Mononuclear cell (primary cell): ENCODE results near the gene RAD51B. TPM values are rescaled to one million over a fixed set of nuclear protein-coding genes. Genes with fewer than 3 reads are reported as not detected.

Source experiments
- H3K27me3 ChIP-seq: 2 replicates; pipeline ENCODE4 v1.6.0; 2011; ENCODE audit warnings: low read length, control low read depth; ENCODE audit not compliant: insufficient read depth
- H3K4me1 ChIP-seq: 2 replicates; pipeline ENCODE4 v1.5.1; 2011; ENCODE audit warnings: mild to moderate bottlenecking, low read length, control low read depth; ENCODE audit not compliant: insufficient read depth
- H3K4me3 ChIP-seq: 2 replicates; pipeline ENCODE4 v1.5.1; 2011; ENCODE audit warnings: mild to moderate bottlenecking, low read length, moderate library complexity
- H3K9me3 ChIP-seq: 2 replicates; pipeline ENCODE4 v1.5.1; 2011; ENCODE audit warnings: low read depth, mild to moderate bottlenecking, control low read depth, low read length
- total RNA-seq: library from RNA; depleted of rRNA; stranded (reverse); fragments of >200 nt; gene quantifications from one replicate; pipeline ENCODE4 v1.2.3, GENCODE V29; 2012

The RAD51B gene
- total RNA-seq, 1 donor, result 21.4 TPM

DNA sequence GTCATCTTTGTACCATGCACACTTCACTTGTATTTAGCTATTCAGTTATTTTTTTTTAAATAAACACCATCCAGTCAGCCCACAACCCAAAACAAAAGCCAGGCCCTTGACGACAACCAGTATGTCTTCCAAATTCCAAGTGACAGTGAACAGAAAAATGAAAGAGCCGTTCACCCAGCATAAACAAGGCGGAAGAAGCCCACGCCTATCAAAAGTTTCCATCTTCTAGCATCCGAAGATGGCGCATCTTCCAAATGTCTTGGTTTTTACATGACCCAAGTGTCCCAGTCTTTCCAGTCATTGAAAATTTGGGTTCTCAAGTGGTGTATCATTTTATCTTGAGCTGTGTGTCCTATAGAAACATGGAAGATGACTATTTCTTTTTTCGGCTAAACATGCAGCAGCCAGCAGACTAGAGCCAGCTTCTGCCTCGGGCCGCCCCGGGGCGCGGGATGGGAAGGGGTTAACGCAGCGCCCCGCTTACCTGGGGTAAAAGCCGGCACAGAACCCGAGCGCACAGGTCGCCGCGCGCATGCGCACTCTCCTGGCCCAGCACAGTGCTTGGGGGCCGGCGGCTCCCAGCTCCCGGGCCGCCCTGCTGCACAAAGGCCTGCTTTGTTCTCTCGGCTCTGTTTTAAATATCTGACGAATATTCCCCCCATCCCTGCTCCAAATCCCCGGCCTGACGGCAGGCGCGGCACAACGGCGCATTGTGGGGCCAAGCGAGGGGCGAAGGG lies 808.5 kb downstream of the RAD51B start:
- no peaks in the 10 kb centered on the region for H3K27me3 ChIP-seq
- H3K4me1 ChIP-seq, result peaks cover 32% of the 10 kb centered on the region
- no peaks in the 10 kb centered on the region for H3K9me3 ChIP-seq
- peak overlapping the region; percentile 25 for H3K4me3 ChIP-seq

DNA sequence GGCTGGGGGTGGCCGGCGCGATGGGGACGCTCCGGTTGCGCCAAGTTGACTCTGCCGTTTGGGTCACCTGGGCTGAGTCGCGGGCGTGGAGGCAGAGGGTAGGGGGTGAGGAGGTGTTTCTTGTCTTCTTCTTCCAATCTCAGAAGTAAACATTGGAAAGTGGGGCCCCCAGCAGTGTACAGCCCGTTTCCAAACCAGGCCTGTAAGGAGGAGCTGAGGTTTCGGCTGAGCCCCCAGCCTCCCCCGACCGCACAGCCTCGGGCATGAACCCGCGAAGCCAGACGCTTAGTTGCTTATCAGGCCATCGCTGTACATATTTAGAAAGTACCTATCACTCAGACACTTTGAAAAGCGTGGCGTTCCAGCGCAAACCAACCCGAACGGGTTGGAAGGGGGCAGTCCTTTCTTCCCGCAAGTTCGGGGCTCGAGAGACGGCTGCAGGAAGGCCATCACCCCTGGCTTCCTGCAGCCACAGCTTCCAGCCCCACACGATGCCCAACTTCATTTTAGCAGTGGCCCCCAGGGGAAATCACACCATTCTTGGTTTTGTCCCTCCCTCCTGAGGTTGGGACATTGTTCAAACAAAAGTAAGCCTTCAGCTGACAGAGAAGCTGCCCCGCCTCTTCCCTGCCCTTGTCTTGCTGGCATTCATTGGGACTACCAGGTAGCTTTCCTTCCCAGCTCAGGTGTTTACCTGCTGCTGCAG lies 809.2 kb downstream of the RAD51B start:
- H3K4me3 ChIP-seq, result peak overlapping the region; percentile 25
- H3K4me1 ChIP-seq, result peaks cover 39% of the 10 kb centered on the region
- no peaks in the 10 kb centered on the region for H3K27me3 ChIP-seq

DNA sequence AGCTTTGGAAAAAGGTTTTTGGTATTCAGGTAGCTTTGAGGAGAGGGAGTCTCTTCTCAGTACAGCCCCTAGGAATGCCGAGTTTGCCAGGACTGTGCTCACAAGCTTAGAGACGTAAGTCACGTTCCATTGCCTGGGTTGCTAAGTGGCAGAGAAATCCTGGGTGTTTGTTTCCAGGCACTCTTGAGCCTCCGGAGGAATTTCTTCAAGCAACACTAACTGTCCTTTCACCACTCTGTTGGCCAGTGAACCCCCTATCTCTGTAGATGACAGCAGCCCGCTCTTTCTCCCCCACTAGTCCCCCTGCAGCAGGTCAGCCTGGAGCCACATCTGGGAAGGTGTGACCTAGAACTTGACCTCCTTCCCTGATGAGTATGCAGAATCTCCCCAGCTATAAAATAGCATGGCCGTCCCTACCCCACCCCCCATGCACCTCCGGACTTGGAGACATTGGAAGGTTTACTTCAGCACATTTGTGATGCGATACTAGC lies 810.5 kb downstream of the RAD51B start:
- H3K9me3 ChIP-seq, result no peaks in the 10 kb centered on the region
- peaks cover 29% of the 10 kb centered on the region for H3K4me1 ChIP-seq
- no peaks in the 10 kb centered on the region for H3K27me3 ChIP-seq
- H3K4me3 ChIP-seq, result no peak overlapping the region

More for the DNA sequence above, 809.2 kb downstream of the RAD51B start:
- H3K9me3 ChIP-seq, result no peaks in the 10 kb centered on the region

DNA sequence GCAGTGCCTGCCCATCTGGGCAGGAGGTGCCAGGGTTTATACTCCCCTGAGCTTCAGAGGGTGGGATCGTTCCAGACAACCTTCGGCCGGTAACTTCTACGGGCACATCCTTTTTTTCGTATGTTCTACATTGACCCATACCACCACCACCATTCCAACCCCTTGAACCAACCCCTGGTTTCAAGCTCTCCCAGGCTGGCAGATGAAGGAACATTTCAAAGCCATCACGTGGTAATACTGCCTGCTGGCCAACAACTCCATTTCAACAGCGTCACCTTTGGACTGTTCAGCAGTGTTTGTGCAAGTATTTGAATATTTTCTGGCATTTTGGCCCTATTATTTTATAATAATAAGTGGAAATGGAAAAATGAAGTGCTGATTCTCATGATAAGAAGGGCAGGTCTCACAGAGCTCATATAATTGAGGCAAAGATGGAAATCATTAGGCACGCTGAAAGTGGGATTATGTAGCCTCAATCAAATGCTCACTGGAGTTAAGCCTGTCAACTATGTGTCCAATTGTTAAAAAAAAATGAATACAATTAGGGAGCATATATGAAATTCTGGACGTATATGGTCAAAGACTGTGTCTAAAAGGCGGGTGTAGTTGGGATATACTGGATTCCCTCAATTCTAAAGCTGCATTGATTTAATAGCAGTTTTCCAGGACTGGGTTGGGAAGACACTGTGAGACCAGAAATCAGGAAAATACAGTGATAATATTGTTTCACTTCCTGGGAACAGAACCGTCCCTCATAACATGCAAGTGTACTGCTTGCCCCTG lies 811.2 kb downstream of the RAD51B start:
- Histone ChIP-seq H3K27me3 (no peaks in the 10 kb centered on the region), H3K4me3 (no peak overlapping the region), H3K4me1 (peaks cover 29% of the 10 kb centered on the region), H3K9me3 (no peaks in the 10 kb centered on the region)

DNA sequence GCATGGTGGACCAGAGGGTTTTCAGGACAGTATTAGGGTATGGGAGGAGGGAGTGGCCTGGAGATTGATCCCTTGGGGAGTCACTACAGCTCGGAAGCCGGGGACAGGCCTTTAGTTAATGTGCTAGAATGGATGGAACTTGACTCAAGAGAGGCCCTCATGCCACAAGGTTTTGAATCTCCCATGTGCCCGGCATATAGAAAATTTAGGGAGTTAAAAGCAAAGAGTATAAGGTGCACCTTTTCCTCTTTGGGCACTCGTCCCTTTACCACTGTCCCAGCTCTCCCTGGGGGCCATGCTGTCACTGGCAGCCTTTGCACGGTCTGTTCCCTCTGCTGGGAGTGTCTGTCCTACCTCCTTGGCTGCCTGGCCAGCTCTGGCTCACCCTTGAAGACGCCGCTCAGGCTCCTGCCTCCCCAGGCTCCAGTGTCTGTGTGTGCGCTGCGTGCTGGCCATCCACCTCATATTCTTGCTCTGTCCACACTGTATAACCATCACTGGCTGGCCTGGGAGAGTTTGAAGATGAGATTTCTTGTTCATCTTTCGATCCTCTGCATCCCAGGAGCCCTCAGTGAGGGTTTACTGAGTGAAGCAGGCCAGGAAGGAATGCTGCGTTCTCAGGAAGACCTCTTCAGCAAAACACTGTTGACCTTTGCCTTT lies 811.9 kb downstream of the RAD51B start:
- no peak overlapping the region for H3K4me3 ChIP-seq
- no peaks in the 10 kb centered on the region for H3K9me3 ChIP-seq
- H3K4me1 ChIP-seq, result peaks cover 29% of the 10 kb centered on the region
- H3K27me3 ChIP-seq, result no peaks in the 10 kb centered on the region

DNA sequence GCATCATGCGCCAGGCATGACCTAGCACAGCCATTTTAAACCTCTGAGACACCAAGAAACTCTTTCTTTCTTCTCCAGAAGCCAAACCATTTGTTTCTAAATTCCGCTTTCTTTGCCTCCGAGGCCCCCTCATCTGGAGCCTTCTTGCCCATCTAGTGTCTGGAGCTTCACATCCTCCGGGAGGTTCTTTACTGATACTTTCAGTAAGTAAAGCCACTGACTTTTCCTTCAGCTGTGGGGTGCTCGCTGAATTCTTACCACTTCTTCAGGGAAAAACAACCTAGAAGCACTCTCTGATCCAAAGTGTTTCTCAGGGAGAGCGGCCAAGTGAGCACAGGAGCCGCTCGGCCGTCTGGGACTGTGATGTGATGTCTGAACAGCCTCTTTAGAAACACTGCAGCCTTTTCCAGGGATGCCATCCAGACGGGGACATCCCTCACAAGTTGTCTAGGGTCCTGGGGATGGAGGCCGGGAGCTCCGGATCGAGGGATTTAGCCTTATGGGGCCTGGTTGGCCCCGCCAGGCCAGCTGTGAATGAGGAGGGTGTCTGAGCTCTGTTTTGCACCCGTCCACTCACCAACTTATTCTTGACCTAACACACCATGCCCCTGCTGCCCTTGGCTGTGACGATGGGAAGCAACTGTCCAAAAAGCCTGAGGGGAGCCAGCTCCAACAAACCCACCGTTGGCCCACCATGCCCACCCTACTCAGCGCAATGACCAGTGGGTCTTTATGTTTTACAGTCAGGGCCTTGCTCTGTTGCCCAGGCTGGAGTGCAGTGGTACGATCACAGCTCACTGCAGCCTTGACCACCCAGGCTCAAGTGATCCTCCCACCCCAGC lies 812.7 kb downstream of the RAD51B start:
- Histone ChIP-seq H3K9me3 (no peaks in the 10 kb centered on the region), H3K27me3 (no peaks in the 10 kb centered on the region), H3K4me3 (no peak overlapping the region), H3K4me1 (peaks cover 33% of the 10 kb centered on the region)

DNA sequence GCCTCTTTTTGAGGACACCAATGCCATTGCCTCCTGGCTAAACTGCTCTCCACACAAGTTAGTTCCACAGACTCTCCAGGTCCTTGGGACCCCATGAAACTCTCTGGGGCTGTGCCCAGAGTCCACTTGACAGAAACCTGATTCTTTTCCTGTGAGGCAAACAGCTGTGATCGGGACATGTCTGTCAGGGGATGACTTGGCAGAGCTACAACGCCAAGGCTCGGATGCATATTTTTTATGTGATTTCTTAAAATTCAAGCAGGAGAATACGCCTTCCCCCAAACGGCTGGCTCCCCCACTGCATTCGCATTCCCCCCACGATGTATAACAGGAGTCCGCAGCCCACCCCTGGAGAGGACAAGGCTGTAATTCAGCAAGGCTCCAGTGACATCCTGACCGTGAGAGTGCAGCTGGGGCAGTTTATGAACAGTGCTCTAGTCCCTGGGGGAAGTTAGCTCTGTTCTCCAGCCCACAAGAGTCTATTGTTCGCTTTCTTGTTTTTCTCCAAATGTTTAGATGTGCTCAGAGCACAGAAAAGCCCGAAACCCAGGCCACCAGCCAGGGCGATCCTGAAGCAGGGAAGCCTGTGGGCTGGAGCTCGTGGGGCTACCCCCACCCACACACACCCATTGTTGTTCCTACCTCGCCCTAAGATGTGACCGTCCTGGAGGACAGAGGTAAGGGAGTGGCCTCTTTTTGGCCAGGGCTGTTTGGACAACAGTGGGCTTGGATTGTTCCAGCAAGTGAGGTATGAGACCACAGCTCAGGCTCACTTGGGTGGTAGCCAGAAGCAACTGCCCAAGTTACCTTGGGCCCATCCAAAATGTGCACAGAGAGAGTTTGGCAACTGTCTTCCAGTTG lies 813.8 kb downstream of the RAD51B start:
- Histone ChIP-seq H3K9me3 (no peaks in the 10 kb centered on the region), H3K27me3 (no peaks in the 10 kb centered on the region), H3K4me3 (no peak overlapping the region), H3K4me1 (peaks cover 34% of the 10 kb centered on the region)

DNA sequence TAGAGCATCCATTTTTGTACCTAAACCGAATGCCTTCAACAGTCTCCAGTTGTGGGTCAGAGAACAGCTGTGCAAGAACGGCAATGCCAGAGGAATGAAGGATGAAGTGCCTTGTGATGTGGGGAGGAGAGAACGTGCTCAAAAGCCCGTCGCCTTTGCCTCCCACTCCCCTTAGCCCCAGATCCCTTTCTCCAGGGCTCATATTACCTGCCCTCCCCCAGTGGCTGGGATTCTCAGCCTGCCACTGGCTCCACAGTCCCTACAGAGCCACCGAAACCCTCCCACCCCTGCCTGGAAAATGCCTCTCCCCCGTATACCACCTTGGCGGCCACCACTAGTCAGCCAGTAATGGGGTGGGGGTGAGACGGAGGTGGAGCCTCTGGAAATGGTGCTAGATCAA lies 814.8 kb downstream of the RAD51B start:
- peaks cover 35% of the 10 kb centered on the region for H3K4me1 ChIP-seq
- H3K9me3 ChIP-seq, result no peaks in the 10 kb centered on the region
- no peak overlapping the region for H3K4me3 ChIP-seq
- H3K27me3 ChIP-seq, result no peaks in the 10 kb centered on the region

DNA sequence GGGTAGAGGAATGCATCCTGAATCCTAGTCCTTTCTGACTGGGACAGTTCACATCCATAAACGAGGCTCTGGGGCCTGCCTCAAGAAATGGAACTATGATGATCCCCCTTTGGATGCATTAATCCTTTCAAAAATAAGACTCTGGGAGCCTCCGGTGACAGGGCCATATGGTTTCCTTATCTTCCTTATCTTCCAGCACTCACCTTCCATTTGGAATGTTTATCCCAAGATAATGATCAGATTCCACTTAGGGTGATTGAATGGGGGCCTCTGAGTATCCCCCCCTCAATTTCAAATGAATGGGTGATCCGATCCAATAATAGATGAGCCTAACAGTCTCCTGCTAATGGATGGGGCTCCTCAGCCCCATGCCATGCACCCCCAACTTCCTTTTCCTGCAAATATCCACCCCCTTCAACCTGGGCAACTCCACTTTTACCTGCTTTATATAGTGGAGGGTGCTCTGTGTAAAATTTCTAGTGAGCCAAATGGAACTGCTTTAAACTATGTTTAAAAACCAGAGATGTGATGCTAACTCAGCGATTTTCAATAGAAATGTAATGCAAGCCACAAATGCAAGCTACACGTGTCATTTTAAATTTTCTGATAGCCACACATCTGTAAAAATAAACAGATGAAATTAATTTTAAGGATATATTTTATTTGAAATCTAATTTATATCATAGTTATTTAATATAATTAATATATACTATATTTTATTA lies 815.5 kb downstream of the RAD51B start:
- peaks cover 35% of the 10 kb centered on the region for H3K4me1 ChIP-seq
- no peaks in the 10 kb centered on the region for H3K9me3 ChIP-seq
- no peak overlapping the region for H3K4me3 ChIP-seq
- no peaks in the 10 kb centered on the region for H3K27me3 ChIP-seq

DNA sequence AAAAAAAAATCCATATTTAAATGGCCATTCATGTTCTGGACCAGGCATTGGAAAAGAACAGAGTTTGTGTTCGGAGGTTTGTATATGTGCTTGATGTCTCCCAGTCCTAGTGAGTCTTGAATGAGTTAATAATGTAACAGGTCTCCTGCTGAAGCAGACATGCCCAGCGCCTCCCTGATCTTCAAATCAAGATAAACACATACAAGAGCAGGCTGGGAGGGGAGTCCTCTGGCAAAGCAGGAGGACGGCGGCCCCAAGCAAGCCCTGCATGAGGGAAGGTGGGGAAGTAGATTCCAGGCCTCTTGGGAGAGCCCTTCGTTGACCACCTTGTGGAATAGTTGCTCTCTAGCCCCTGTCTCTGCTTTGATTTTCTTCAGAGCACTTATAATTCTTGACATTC lies 817.0 kb downstream of the RAD51B start:
- no peak overlapping the region for H3K4me3 ChIP-seq
- peaks cover 8% of the 10 kb centered on the region for H3K9me3 ChIP-seq
- H3K4me1 ChIP-seq, result peaks cover 35% of the 10 kb centered on the region

DNA sequence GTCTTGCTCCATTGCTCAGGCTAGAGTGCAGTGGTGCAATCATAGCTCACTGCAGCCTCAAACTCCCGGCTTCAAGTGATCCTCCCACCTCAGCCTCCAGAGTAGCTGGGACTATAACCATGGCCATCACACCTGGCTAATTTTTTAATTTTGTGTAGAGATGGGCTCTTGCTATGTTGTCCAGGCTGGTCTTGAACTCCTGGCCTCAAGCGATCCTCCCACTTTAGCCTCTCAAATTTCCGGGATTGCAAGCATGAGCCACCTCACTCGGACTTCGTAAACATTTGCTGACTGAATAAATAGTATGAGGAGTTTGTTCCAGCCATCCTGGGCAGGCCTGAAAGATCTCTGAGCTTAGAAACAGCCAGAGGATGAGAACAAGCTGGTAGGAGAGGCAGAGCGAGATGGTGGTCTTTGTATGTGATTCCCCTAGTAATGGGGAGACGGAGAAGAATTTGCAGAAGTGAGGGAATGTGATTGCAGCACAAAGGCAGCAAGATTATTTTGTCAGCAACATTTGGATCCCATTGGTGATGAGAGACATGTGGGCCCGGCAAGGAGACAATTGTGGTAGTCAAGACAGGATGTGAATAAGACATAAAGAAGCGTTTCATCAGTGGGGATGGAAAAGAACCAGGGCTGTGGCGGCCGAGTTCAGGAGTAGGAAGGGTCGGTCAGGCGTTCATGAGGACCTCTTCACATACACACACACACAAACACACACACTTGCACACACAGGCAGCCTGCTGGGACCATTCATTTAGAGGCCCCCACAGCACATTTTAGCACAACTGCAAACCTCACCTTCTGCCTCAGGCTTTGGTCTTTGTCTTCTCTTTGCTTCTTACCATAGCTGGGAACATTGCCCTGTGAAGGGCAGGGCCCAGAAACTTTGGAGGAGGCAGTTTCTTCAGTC lies 817.8 kb downstream of the RAD51B start:
- Histone ChIP-seq H3K4me1 (peaks cover 35% of the 10 kb centered on the region), H3K9me3 (peaks cover 11% of the 10 kb centered on the region), H3K4me3 (no peak overlapping the region), H3K27me3 (no peaks in the 10 kb centered on the region)

More for the DNA sequence above, 817.0 kb downstream of the RAD51B start:
- H3K27me3 ChIP-seq, result no peaks in the 10 kb centered on the region
